Liver (tissue), 9 donors: ENCODE results near the gene AMMECR1. TPM values are rescaled to one million over a fixed set of nuclear protein-coding genes. Genes with fewer than 3 reads are reported as not detected.
"Not testable (repeated sequence)": the region's sequence is repeated elsewhere in the genome, so short reads cannot be mapped to it uniquely, and the experiment has no call there.

Experiments used
- DNase-seq: peaks from one replicate; pipeline ENCODE4 v3.0.0-alpha.2; 2017; ENCODE audit warnings: low spot score
- H3K27ac ChIP-seq, 2 donors: one replicate each; pipeline ENCODE4 v1.7.0; 2013; ENCODE audit warnings: inconsistent platforms in 2 of 2, low read length in 2 of 2, control low read depth in 1 of 2, low read depth in 1 of 2, mild to moderate bottlenecking in 1 of 2
- H3K27me3 ChIP-seq, 4 donors: one replicate each; pipeline versions ENCODE4 v1.6.1 to v1.7.0; 2013; ENCODE audit warnings: low read length in 3 of 4, inconsistent platforms in 1 of 4, mild to moderate bottlenecking in 1 of 4, moderate library complexity in 1 of 4; ENCODE audit not compliant: control insufficient read depth in 4 of 4, insufficient read depth in 4 of 4
- H3K36me3 ChIP-seq, 4 donors: one replicate each; pipeline versions ENCODE4 v1.6.1 to v1.7.0; 2013; ENCODE audit warnings: low read length in 3 of 4, mild to moderate bottlenecking in 3 of 4, low read depth in 1 of 4, moderate library complexity in 1 of 4; ENCODE audit not compliant: control insufficient read depth in 4 of 4, insufficient read depth in 3 of 4
- H3K4me1 ChIP-seq, 4 donors: one replicate each; pipeline versions ENCODE4 v1.6.1 to v1.7.0; 2013; ENCODE audit warnings: low read length in 3 of 4, mild to moderate bottlenecking in 3 of 4, moderate library complexity in 1 of 4; ENCODE audit not compliant: control insufficient read depth in 4 of 4, insufficient read depth in 4 of 4
- H3K4me3 ChIP-seq, 3 donors: one replicate each; pipeline versions ENCODE4 v1.6.1 to v1.7.0; 2013; ENCODE audit warnings: low read length in 3 of 3, control low read depth in 1 of 3, low read depth in 1 of 3, mild to moderate bottlenecking in 1 of 3
- H3K9ac ChIP-seq, 2 donors: one replicate each; pipeline ENCODE4 v1.7.0; 2013; ENCODE audit warnings: low read length in 2 of 2, mild to moderate bottlenecking in 2 of 2, moderate library complexity in 2 of 2, control low read depth in 1 of 2, low read depth in 1 of 2
- H3K9me3 ChIP-seq, 4 donors: one replicate each; pipeline versions ENCODE4 v1.6.1 to v1.7.0; 2013; ENCODE audit warnings: low read length in 3 of 4; ENCODE audit not compliant: control insufficient read depth in 4 of 4
- CTCF ChIP-seq: fragments of 150-350 bp; IDR thresholded peaks from 2 replicates; pipeline ENCODE4 v1.5.1; 2017; ENCODE audit warnings: improper control_type of control experiment, low read depth, low read length; ENCODE audit not compliant: missing input control
- FOXA2 ChIP-seq: IDR thresholded peaks from 2 replicates; pipeline ENCODE4 v1.6.1; 2016; ENCODE audit warnings: antibody characterized with exemption
- GABPA ChIP-seq, 2 donors: IDR thresholded peaks in 1 of 2; conservative IDR thresholded peaks in 1 of 2; 2 replicates each; pipeline ENCODE4 v1.6.1; 2016; ENCODE audit warnings: antibody characterized with exemption in 2 of 2, mild to moderate bottlenecking in 1 of 2, moderate library complexity in 1 of 2
- MAX ChIP-seq: IDR thresholded peaks from 2 replicates; pipeline ENCODE4 v1.6.1; 2016; ENCODE audit warnings: antibody characterized with exemption
- NR2F2 ChIP-seq: IDR thresholded peaks from 2 replicates; pipeline ENCODE4 v1.6.1; 2016; ENCODE audit warnings: antibody characterized with exemption
- YY1 ChIP-seq: IDR thresholded peaks from 2 replicates; pipeline ENCODE4 v1.6.1; 2016; ENCODE audit warnings: antibody characterized with exemption, mild to moderate bottlenecking
- WGBS: extraction: QIAGEN DNeasy Blood & Tissue Kit; methylation state at CpG from one replicate; pipeline ENCODE4 v1.1.7; 2013; 5-methylcytosine and 5-hydroxymethylcytosine counted together
- polyA plus RNA-seq, 2 donors: library from polyadenylated mRNA; stranded (reverse) in 1 of 2; unstranded in 1 of 2; fragments of 200-250 nt in 1 of 2; fragments of >200 nt in 1 of 2; fragmentation: Nextera tagmentation in 1 of 2; extraction: Ambion mirVana in 1 of 2; gene quantifications; one replicate each; pipeline versions ENCODE4 v1.2.1 to v1.2.3, GENCODE V29; 2013 to 2015
- total RNA-seq, 2 donors: library from RNA; depleted of rRNA; stranded (reverse); fragments of >200 nt; gene quantifications; one replicate each; pipeline ENCODE4 v1.2.3, GENCODE V29; 2014
- donor health status: healthy.
- donor health status: healthy.
- donor health status: healthy.
- donor health status: healthy.
- donor health status: healthy.

AMMECR1 gene
- total and polyA plus RNA-seq, 4 donors, result 1.7 to 30.9 (median 3.6) TPM

GRCh38 chrX:110242371-110242770, 75.5 kb downstream of the AMMECR1 start:
- Histone ChIP-seq H3K9ac (no peak overlapping the region), H3K27me3 (no peaks in the 10 kb centered on the region), H3K4me3 (no peak overlapping the region), H3K27ac (no peak overlapping the region), H3K9me3 (no peaks in the 10 kb centered on the region), H3K4me1 (no peaks in the 10 kb centered on the region), H3K36me3 (no peaks in the 10 kb centered on the region)
- TF ChIP-seq FOXA2 (no peak), YY1 (no peak), CTCF (no peak), NR2F2 (no peak)
- 98% methylated on average over 1 of the region's 1 CpG for WGBS
- DNase-seq, result no peak

GRCh38 chrX:110241816-110242215, 76.1 kb downstream of the AMMECR1 start:
- 89% methylated on average over 1 of the region's 1 CpG for WGBS
- H3K36me3 ChIP-seq, result no peaks in the 10 kb centered on the region
- H3K4me1 ChIP-seq, result no peaks in the 10 kb centered on the region
- H3K9ac ChIP-seq, result no peak overlapping the region
- TF ChIP-seq YY1 (no peak), GABPA (IDR thresholded peaks at IDR 0.05 in 1 of 2, conservative IDR thresholded peaks at IDR 0.05 in 1 of 2) (no peak), NR2F2 (no peak), CTCF (no peak), MAX (no peak)
- no peak overlapping the region for H3K27ac ChIP-seq
- H3K27me3 ChIP-seq, result no peaks in the 10 kb centered on the region
- DNase-seq, result no peak
- no peaks in the 10 kb centered on the region for H3K9me3 ChIP-seq
- H3K4me3 ChIP-seq, result no peak overlapping the region

GRCh38 chrX:110238259-110238658, 79.6 kb downstream of the AMMECR1 start:
- H3K4me1 ChIP-seq, H3K9ac ChIP-seq, H3K36me3 ChIP-seq, H3K27ac ChIP-seq, H3K4me3 ChIP-seq, H3K27me3 ChIP-seq, H3K9me3 ChIP-seq, DNase-seq: not testable (repeated sequence)
- 80% methylated on average over 5 of the region's 5 CpGs for WGBS

GRCh38 chrX:110231485-110231884, 86.4 kb downstream of the AMMECR1 start:
- WGBS, result 96% methylated on average over 3 of the region's 3 CpGs
- not testable (repeated sequence) for DNase-seq, H3K27ac ChIP-seq, H3K27me3 ChIP-seq, H3K9ac ChIP-seq, H3K4me3 ChIP-seq, H3K9me3 ChIP-seq, H3K4me1 ChIP-seq, H3K36me3 ChIP-seq
